Thyroid gland (tissue), 4 donors: ENCODE results near the gene ERMARD.

Experiments
- POLR2A ChIP-seq, 2 donors: fragments of 450-650 bp; IDR thresholded peaks; one replicate each; pipeline ENCODE4 v1.6.1; 2017; ENCODE audit warnings: antibody characterized with exemption in 2 of 2, mild to moderate bottlenecking in 2 of 2, moderate library complexity in 1 of 2
- TF ChIP-seq, protein P1 (sequence below), 6 experiments: fragments of 200-600 bp in 3 of 6; fragments of 450-650 bp in 3 of 6; sonication (generic) in 3 of 6; IDR thresholded peaks; one replicate each; pipeline ENCODE4 v1.5.1; 2016 to 2019; ENCODE audit warnings: antibody characterized with exemption in 6 of 6, mild to moderate bottlenecking in 2 of 6, inconsistent platforms in 1 of 6, moderate library complexity in 1 of 6

DNA sequence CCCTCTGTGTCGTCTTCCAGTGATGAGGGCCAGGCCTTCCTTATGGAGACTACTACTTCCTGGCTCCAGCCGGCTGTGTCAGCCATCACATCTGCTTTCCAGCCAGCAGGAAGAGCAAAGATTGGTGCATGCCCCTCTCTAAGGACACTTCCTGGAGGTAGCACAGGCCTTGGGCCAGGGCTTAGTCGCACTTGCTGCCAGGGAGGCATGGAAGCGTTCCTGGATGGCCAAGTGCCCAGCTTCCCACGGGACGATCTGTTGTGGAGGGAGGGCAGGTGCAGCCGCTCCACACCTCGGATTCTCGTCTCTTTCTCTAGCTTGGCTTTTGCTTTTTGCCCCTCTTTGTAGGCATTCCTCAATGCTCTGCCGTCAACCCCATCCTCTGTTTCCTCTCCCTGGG lies 11.9 kb downstream of the ERMARD start:
- TF ChIP-seq, protein P1, sequence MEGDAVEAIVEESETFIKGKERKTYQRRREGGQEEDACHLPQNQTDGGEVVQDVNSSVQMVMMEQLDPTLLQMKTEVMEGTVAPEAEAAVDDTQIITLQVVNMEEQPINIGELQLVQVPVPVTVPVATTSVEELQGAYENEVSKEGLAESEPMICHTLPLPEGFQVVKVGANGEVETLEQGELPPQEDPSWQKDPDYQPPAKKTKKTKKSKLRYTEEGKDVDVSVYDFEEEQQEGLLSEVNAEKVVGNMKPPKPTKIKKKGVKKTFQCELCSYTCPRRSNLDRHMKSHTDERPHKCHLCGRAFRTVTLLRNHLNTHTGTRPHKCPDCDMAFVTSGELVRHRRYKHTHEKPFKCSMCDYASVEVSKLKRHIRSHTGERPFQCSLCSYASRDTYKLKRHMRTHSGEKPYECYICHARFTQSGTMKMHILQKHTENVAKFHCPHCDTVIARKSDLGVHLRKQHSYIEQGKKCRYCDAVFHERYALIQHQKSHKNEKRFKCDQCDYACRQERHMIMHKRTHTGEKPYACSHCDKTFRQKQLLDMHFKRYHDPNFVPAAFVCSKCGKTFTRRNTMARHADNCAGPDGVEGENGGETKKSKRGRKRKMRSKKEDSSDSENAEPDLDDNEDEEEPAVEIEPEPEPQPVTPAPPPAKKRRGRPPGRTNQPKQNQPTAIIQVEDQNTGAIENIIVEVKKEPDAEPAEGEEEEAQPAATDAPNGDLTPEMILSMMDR (IDR thresholded peaks at IDR 0.05) = no peak
- no peak for TF ChIP-seq POLR2A (IDR thresholded peaks at IDR 0.05)
